Measurements from ENCODE around the gene INSC. TPM values are rescaled to one million over a fixed set of nuclear protein-coding genes. Genes with fewer than 3 reads are reported as not detected.

Gene INSC
- total and polyA plus RNA-seq, 2 of the 8 experiments (the other 6 are each of a cell fraction or from before 2014, with no cell fraction given), result 0.58 to 0.59 TPM

DNA sequence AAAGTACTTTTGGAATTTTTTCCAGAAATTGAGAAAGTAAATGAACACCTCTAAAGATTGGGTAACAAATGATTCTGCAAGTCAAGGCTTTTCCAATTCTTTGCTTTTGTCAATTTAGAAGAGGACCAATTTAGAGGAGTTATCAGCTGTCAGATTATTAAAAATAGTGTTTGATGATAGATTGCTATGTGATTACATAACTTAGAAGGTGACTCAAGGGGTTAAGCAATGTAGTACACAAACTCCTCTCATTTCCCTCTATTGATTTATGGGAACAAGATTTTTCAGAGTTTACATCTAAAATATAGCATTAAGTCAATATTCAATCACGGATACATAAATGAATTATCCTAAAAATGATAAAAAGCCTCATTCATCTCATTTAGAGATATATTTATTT is 70.3 kb downstream of the INSC start:
- Histone ChIP-seq H3K36me3 (ENCODE audit: control insufficient read depth in 2 of 4, insufficient read depth in 4 of 4, low read length in 3 of 4) (no peaks in the 10 kb centered on the region), H3K18ac (ENCODE audit: extremely low read depth, low read length) (no peak overlapping the region), H2BK15ac (ENCODE audit: low read length) (no peak overlapping the region), H3K9me3 (ENCODE audit: insufficient read depth in 2 of 2, low read depth in 1 of 2, low read length in 1 of 2) (no peaks in the 10 kb centered on the region), H4K8ac (ENCODE audit: extremely low read depth, insufficient read depth, low read length) (no peak overlapping the region), H3K27ac (ENCODE audit: low read depth, low read length) (no peak overlapping the region), H3K27me3 (replicated peaks in 1 of 4; ENCODE audit: control insufficient read depth in 3 of 4, extremely low read depth in 1 of 4, insufficient read depth in 3 of 4, low read length in 3 of 4) (no peaks in the 10 kb centered on the region), H3K9ac (replicated peaks in 1 of 4; ENCODE audit: extremely low read depth in 1 of 4, low read depth in 3 of 4, low read length in 3 of 4) (no peak overlapping the region), H2AFZ (ENCODE audit: low read length) (no peak overlapping the region), H3K23ac (ENCODE audit: insufficient read length) (no peak overlapping the region), H4K20me1 (replicated peaks in 1 of 2; ENCODE audit: control insufficient read depth in 1 of 2, insufficient read depth in 2 of 2, low read length in 2 of 2) (no peaks in the 10 kb centered on the region), H3K4me3 (ENCODE audit: extremely low read depth in 1 of 4, insufficient read depth in 2 of 4, low read depth in 3 of 4, low read length in 4 of 4) (no peak overlapping the region), H2BK120ac (replicated peaks; ENCODE audit: low read depth, low read length) (no peak overlapping the region), H3K4ac (replicated peaks; ENCODE audit: insufficient read length, low read depth, low read length) (no peak overlapping the region), H2BK12ac (ENCODE audit: low read depth, low read length) (no peak overlapping the region), H3K4me1 (replicated peaks in 1 of 4; ENCODE audit: control insufficient read depth in 3 of 4, insufficient read depth in 4 of 4, low read length in 3 of 4) (0 out of 7 replicates have a peak, but pooled peaks cover 0 to 2% (median 0%) of the 10 kb centered on the region in 4 experiments), H3K79me1 (ENCODE audit: low read depth, low read length) (no peaks in the 10 kb centered on the region), H3K56ac (replicated peaks; ENCODE audit: insufficient read length, low read depth, low read length) (no peak overlapping the region), H4K5ac (ENCODE audit: insufficient read length, low read depth, low read length) (no peak overlapping the region), H3K23me2 (ENCODE audit: low read depth, low read length) (no peaks in the 10 kb centered on the region), H2BK20ac (ENCODE audit: low read length) (no peak overlapping the region), H2AK5ac (ENCODE audit: low read depth, low read length) (no peak overlapping the region), H3K14ac (ENCODE audit: insufficient read length) (no peak overlapping the region), H2BK5ac (ENCODE audit: low read depth, low read length) (no peak overlapping the region), H3K79me2 (ENCODE audit: control insufficient read depth in 1 of 2, insufficient read depth in 2 of 2, low read length in 2 of 2) (no peaks in the 10 kb centered on the region), H4K91ac (replicated peaks; ENCODE audit: insufficient read length, low read length) (no peak overlapping the region), H3K4me2 (ENCODE audit: insufficient read depth in 1 of 2, low read depth in 2 of 2, low read length in 2 of 2) (no peak overlapping the region)
- DNase-seq (ENCODE audit: low read depth in 1 of 2, low spot score in 2 of 2) (no peak), FAIRE-seq (no peak)
- ChIA-PET POLR2A (ENCODE audit: partially characterized antibody) (no interaction called here), CTCF (ENCODE audit: partially characterized antibody) (no interaction called here)
- TF ChIP-seq EP300 (IDR thresholded peaks at IDR 0.05; ENCODE audit: borderline replicate concordance in 1 of 2, low read depth in 2 of 2, low read length in 2 of 2) (no peak), BRCA1 (IDR thresholded peaks at IDR 0.05; ENCODE audit: low read depth, low read length) (no peak), TAF7 (optimal IDR thresholded peaks at IDR 0.05; ENCODE audit: borderline replicate concordance, low read depth, low read length) (no peak), KDM1A (IDR thresholded peaks at IDR 0.05; ENCODE audit: borderline replicate concordance, low read length) (no peak)
- 95% methylated on average over 1 of the region's 1 CpG; no CpG with 5 or more reads in 1 of the 2 experiments for WGBS, 2 experiments (ENCODE audit: extremely low coverage in 1 of 2, insufficient coverage in 1 of 2, insufficient read length in 1 of 2, insufficient replicate concordance in 2 of 2, low coverage in 1 of 2, low lambda C conversion rate in 2 of 2, missing lambda C conversion rate in 1 of 2)
